Limb (tissue), 2 donors: ENCODE data around the gene TADA2A.
"Not testable (repeated sequence)": the region's sequence is repeated elsewhere in the genome, so short reads cannot be mapped to it uniquely, and the experiment has no call there.

Source experiments
- DNase-seq, 2 donors: peaks; one replicate each; pipeline ENCODE4 v3.0.0-alpha.2; 2016; ENCODE audit errors: extremely low spot score in 2 of 2

The TADA2A gene

GRCh38 chr17:37399265-37399803 is 7.4 kb upstream of the TADA2A start:
- DNase-seq, result no peak

GRCh38 chr17:37400505-37400904 is 6.2 kb upstream of the TADA2A start:
- DNase-seq, result no peak

GRCh38 chr17:37405522-37405921 is 1.2 kb upstream of the TADA2A start:
- DNase-seq, result not testable (repeated sequence)

- DNase-seq, result no peak
Observed at GRCh38 chr17:37405955-37406634, 591 bp upstream of the TADA2A start.

GRCh38 chr17:37408145-37408479 is 1.4 kb downstream of the TADA2A start:
- not testable (repeated sequence) for DNase-seq

GRCh38 chr17:37410357-37410756 is 3.7 kb downstream of the TADA2A start:
- DNase-seq, result no peak

GRCh38 chr17:37413875-37414519 is 7.3 kb downstream of the TADA2A start:
- DNase-seq, result no peak

GRCh38 chr17:37417852-37418251 is 11.2 kb downstream of the TADA2A start:
- DNase-seq, result no peak

GRCh38 chr17:37422971-37423625 is 16.4 kb downstream of the TADA2A start:
- DNase-seq, result no peak

GRCh38 chr17:37425268-37425667 is 18.6 kb downstream of the TADA2A start:
- no peak for DNase-seq

- DNase-seq, result no peak
Observed at GRCh38 chr17:37429039-37429438, 22.4 kb downstream of the TADA2A start.

- no peak for DNase-seq
Observed at GRCh38 chr17:37429453-37429852, 22.8 kb downstream of the TADA2A start.

GRCh38 chr17:37430051-37430627 is 23.5 kb downstream of the TADA2A start:
- no peak for DNase-seq

- DNase-seq, result no peak
Observed at GRCh38 chr17:37432671-37433070, 26.0 kb downstream of the TADA2A start.

- DNase-seq, result no peak
Observed at GRCh38 chr17:37438141-37438540, 31.5 kb downstream of the TADA2A start.

GRCh38 chr17:37440424-37440823 is 33.7 kb downstream of the TADA2A start:
- DNase-seq, result no peak

- DNase-seq, result not testable (repeated sequence)
Observed at GRCh38 chr17:37441369-37442014, 34.8 kb downstream of the TADA2A start.

- no peak for DNase-seq
Observed at GRCh38 chr17:37446027-37446426, 39.3 kb downstream of the TADA2A start.

- no peak for DNase-seq
Observed at GRCh38 chr17:37447641-37448040, 41.0 kb downstream of the TADA2A start.

- DNase-seq, result no peak
Observed at GRCh38 chr17:37450112-37450511, 43.4 kb downstream of the TADA2A start.

GRCh38 chr17:37457801-37458200 is 51.1 kb downstream of the TADA2A start:
- not testable (repeated sequence) for DNase-seq

GRCh38 chr17:37458805-37459204 is 52.1 kb downstream of the TADA2A start:
- no peak for DNase-seq
